Vagina (tissue), 2 donors: Measurements from ENCODE around the gene BST2.

Experiments
- POLR2A ChIP-seq, 2 donors: fragments of 450-650 bp; IDR thresholded peaks; one replicate each; pipeline ENCODE4 v1.6.1; 2017; ENCODE audit warnings: antibody characterized with exemption in 2 of 2, mild to moderate bottlenecking in 2 of 2, moderate library complexity in 2 of 2
- POLR2AphosphoS5 ChIP-seq, 2 donors: sonication (generic); formaldehyde crosslinking; IDR thresholded peaks; one replicate each; pipeline ENCODE4 v1.9.0; 2017; ENCODE audit warnings: antibody characterized with exemption in 2 of 2, mild to moderate bottlenecking in 2 of 2, low read depth in 1 of 2; ENCODE audit not compliant: insufficient read depth in 1 of 2
- TF ChIP-seq, protein P1 (sequence below), 3 experiments: fragments of 450-650 bp in 2 of 3; fragments of 200-600 bp in 1 of 3; sonication (generic) in 1 of 3; IDR thresholded peaks; one replicate each; pipeline ENCODE4 v1.5.1; 2017 to 2019; ENCODE audit warnings: antibody characterized with exemption in 3 of 3, mild to moderate bottlenecking in 2 of 3, moderate library complexity in 2 of 3

DNA sequence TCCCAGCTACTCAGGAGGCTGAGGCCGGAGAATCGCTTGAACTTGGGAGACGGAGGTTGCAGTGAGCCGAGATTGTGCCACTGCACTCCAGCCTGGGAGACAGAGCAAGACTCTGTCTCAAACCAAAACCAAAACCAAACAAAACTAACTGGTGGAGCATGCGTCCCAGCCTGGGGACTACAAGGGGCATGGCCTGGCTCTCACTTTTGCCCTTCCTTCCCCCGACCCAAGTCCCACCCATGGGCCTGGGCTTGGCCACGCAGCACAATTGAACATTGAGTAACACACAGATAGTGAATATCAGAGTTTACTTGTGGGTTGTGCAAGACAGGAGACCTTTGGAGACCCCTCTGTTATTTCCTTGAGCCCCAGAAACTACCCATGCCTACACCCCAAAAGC is 29.8 kb upstream of the BST2 start:
- TF ChIP-seq, protein P1, sequence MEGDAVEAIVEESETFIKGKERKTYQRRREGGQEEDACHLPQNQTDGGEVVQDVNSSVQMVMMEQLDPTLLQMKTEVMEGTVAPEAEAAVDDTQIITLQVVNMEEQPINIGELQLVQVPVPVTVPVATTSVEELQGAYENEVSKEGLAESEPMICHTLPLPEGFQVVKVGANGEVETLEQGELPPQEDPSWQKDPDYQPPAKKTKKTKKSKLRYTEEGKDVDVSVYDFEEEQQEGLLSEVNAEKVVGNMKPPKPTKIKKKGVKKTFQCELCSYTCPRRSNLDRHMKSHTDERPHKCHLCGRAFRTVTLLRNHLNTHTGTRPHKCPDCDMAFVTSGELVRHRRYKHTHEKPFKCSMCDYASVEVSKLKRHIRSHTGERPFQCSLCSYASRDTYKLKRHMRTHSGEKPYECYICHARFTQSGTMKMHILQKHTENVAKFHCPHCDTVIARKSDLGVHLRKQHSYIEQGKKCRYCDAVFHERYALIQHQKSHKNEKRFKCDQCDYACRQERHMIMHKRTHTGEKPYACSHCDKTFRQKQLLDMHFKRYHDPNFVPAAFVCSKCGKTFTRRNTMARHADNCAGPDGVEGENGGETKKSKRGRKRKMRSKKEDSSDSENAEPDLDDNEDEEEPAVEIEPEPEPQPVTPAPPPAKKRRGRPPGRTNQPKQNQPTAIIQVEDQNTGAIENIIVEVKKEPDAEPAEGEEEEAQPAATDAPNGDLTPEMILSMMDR (IDR thresholded peaks at IDR 0.05): no peak
- no peak for TF ChIP-seq POLR2A (IDR thresholded peaks at IDR 0.05)
- TF ChIP-seq POLR2AphosphoS5 (IDR thresholded peaks at IDR 0.05; ENCODE audit: insufficient read depth in 1 of 2, low read depth in 1 of 2): no peak
